SKM-1 (cell line): ENCODE results near the gene HP.
"Not testable (repeated sequence)": the region's sequence is repeated elsewhere in the genome, so short reads cannot be mapped to it uniquely, and the experiment has no call there.

ENCODE experiments used
- DNase-seq: peaks from one replicate; lab custom pipeline; 2025; ENCODE audit not compliant: unreplicated experiment; lab: John Stamatoyannopoulos, UW

The HP gene

DNA sequence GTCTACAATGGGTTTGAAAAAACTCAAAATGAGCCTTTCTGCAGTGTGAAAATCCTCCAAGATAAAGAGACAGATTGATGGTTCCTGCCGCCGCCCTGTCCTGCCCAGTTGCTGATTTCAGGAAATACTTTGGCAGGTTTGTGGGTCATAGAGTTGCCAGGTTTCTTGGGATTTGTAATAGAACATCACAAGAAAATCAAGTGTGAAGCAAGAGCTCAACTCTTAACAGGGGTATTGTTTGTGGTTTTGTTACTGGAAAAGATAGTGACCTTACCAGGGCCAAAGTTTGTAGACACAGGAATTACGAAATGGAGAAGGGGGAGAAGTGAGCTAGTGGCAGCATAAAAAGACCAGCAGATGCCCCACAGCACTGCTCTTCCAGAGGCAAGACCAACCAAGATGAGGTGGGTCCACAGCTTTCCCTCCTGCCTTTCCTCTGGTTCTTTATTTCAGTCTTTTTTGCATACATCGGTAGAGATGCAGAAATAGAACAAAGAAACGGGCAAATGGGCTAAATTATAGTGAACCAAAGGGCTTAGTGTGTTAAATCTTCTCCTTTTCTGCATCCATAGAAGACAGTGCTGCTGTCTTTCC is at the start of gene HP:
TSS of gene HP (plus strand) at position 252 of the 594 bp plus-strand sequence. CDS start at position 400, 148 bp downstream.
- peak; percentile 68 for DNase-seq

DNA sequence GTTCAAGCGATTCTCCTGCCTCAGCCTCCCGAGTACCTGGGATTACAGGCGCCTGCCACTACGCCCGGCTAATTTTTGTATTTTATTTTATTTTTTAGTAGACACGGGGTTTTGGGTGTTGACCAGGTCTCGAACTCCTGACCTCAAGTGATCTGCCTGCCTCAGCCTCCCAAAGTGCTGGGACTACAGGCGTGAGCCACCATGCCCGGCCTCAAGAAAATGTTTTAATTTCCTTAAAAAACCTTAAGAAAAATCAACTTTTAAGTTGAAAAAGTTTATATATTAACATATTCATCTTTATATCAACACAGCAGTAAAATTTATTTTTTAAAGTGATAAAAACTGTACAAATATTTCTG is 46.3 kb upstream of the HP start:
- not testable (repeated sequence) for DNase-seq

DNA sequence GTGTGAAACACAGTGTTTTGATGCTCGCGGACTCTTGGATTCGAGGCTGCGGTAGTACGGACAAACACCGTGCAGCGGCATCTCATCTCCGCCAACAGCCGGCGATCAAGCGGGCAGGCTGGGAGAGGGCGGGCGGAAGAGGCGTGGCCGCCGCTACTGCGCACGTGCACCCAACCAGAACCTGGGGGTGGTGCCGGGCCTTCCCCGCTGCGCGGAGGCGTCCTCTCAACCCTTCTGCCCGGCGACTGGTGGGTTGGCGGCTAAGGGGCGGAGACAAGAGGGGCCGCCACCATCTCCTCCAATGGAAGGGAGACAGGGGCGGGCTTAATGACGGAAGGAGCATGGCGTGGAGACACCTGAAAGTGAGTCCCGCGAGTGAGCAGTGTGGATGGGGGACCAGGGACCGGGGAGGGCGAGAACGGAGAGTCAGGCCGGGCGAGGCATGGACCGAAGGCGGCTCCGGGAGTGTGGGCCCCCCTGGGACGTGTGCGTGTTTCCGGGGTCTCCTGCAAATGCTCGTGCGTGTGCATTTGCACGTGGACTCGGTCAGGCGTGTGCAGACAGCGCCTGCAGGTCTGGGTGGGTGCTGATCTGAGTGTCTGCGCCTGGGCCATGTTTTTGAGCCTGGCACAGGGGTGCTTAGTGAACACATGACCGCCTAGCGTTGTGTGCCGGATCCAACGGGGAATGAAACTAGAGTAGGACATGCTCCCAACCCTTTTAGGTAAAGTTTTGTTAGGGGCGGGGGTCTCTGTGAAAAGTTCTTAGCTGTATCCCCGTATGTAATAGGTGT is 45.7 kb upstream of the HP start, which contains the start of gene DHODH:
TSS of gene DHODH (plus strand) at position 321 of the 793 bp plus-strand sequence. CDS start at position 342, 21 bp downstream.
- DNase-seq: peak; percentile 99

DNA sequence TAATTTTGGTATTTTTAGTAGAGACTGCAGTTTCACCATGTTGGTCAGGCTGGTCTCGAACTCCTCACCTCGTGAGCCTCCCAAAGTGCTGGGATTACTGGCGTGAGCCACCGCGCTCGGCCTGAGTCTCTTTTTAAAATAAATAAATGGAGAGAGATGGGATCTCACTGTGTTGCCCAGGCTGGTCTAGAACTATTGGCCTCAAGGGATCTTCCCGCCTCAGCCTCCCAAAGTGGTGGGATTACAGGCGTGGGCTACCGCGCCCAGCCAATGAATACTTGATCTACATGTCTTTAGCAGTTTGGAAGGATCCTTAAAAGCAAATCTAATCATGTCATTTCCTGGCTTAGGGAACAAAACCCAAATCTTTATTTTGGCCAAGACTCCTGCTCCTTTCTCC is 44.5 kb upstream of the HP start:
- DNase-seq: no peak

- no peak for DNase-seq
Observed at GRCh38 chr16:72012607-72013006, 41.7 kb upstream of the HP start.

DNA sequence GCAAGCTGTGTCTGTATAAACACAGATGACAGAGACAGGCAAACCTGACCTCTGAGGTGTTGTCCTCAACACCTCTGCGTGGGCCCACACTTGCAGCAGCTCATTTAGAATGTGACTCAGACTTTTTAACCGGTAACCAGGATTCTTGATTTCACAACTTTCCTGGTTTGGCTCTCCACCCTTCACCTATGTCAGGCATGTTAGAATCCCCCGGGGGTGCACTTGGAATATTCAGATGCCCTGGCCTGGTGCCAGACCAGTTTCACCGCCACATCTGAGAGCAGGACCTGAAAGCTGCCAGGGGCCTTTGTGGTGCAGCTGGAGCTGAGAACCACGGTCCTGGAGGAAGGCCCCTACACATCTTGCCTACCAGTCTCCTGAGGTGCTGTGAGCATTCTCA is 40.9 kb upstream of the HP start:
- no peak for DNase-seq

GRCh38 chr16:72013888-72014581 is 40.3 kb upstream of the HP start:
- DNase-seq: no peak

DNA sequence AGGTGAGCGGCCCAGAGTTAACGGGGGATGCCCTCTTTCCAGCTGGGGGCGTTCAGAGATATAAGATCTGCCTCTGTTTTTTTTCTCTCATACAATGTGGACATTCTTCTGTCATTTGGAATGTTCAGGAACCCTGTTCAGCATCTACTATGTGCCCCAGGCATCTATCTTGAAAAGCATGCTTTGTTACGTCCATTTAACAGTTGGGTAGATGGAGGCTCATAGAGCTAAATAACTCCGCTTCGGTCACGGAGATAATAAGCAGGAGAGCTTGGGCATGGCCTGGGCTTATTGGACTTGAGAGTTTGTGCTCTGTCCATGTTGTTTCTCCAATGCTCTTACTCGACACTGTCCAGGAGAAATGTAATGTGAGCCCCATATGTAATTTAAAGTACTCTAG is 39.6 kb upstream of the HP start:
- DNase-seq: no peak

DNA sequence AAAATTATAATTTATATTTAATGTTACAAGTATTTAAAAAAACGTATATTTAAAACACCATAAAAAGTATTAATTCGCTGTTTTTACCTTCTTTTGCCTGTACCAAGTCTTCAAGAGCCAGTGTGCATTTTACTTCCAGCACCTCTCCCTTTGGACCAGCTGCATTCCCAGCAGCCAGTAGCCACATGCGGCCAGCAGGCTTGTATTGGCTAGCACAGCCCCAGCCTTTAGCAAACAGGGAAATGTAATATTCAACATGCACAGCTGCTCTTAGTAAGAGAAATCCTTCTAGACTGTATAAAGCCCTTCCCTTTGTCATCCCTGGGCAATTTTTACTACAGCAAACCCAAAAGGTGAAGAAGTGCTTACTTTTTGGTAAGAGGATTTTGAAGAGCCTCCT is 39.2 kb upstream of the HP start:
- no peak for DNase-seq

GRCh38 chr16:72018470-72018869 is 35.8 kb upstream of the HP start:
- DNase-seq: no peak

GRCh38 chr16:72021043-72021442 is 33.3 kb upstream of the HP start:
- no peak for DNase-seq

DNA sequence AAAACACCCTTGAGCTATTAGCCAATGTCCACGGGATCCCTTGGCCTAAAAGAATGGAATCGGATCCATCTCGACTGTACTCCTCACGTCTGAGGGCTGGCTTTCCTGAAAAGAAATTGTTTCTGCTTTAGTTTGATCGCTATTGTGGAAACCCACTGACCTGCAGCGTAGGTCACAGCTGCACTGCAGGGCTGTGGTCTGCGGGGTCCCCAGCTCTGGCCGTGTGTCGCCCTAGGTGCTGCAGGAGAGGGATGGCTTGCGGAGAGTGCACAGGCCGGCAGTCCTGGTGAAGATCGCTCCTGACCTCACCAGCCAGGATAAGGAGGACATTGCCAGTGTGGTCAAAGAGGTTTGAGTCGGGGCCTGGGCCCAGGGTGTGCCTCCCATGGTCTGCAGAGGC is 32.2 kb upstream of the HP start:
- DNase-seq: no peak

DNA sequence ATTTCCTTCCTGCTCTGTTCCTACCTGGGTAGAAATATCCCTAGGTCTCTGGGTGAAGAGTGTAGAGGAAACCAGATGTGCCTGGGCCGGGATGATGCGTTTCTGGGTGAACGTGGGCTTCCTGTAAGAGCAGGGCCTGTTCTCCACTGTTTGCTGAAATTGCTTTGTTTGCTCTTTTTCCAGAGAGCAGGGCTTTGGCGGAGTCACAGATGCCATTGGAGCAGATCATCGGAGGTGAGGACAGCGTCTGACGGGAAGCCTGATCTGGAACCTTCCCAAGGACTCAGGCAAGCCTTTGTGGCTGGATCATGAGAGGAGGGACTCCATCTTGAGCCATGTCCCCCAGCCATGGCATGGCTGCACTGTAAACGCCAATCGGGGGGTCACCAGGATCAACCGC is 30.3 kb upstream of the HP start:
- no peak for DNase-seq

DNA sequence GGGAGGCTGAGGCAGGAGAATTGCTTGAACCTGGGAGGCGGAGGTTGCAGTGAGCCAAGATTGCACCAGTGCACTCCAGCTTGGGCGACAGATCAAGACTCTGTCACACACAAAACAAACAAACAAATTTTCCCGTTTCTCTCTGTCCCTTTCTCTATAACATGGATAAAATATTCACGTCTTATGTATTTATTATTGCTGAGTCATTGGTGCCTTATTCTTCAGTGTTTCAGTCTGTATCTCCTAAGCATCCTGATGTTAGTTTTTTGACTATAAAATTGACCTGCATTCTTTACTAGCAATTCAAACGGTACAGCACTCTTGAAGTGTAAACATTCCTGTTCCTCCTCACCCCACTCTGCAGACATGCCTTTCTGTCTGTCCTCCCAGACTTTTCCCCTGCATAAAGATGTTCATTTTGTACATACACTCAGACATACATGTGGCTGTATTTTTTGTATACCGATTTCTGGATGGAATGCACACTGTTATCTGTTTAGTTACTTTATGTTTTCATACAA is 29.4 kb upstream of the HP start:
- DNase-seq: no peak

DNA sequence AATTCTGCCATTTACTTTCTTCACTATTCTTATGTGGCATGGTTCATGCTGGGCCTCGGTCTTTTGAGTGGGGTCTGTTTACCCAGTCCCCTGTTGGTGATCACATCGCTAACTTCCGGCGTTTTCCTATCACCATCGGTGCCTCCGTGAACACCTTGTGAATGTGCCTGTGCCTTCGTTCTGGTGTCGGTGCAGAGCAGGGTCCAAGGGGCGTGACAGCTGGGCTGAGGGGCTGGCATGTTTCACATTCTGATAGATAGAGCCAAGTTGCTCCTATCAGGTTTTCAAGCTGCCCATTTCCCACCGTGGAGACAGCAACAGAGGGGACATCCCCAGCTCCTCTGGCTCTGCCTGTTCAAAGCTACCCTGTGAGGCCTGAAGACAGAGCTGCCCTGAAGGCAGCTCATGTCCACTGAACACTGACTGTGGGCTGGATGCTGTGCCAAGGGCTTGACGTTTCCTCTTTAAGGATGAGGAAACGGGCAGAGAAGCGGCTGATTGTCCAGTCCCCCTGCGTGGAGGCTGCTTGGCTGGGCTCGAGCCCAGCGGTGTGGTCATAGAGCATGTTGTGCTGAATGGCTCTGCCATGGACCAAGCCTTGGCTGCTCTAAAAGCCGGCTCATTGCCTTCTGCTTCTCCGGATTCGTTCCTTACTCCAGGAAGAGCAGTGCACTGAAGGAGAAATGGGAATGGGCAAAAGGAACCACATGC is 28.7 kb upstream of the HP start:
- no peak for DNase-seq

DNA sequence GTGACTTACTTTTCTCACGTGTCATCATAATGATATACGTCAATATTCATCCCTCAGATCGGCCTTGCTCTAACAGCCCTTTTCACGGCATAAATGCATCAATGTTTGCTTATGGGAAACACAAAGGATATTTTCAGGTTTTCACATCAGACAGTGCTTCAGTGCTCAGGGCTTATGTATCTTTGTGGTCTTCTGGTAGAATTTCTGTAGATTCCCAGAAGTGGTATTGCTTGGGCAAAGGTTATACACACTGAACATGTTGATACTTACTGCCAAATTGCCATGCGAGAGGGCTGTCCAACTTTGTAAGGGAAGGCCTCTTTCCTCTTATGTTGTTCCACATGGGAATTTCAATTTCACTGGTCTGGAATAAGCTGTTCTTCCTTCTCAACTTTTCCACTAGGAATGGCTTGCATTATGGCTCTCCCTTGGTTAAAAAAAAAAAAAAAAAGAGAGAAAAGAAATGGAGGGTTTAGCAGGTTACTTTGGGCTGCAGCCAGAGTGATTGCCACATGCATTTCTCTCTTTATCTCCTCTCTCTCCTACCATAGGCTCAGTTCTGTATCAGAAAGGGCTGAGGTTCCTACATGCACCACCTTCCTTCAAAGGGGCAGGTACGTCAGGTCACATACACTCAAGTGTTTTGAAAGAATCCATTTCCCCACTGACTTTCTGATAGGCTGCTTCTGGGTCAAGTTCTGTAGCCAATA is 26.5 kb upstream of the HP start:
- no peak for DNase-seq

- no peak for DNase-seq
Observed at GRCh38 chr16:72029567-72030271, 24.6 kb upstream of the HP start.

- no peak for DNase-seq
Observed at GRCh38 chr16:72033437-72033836, 20.9 kb upstream of the HP start.

DNA sequence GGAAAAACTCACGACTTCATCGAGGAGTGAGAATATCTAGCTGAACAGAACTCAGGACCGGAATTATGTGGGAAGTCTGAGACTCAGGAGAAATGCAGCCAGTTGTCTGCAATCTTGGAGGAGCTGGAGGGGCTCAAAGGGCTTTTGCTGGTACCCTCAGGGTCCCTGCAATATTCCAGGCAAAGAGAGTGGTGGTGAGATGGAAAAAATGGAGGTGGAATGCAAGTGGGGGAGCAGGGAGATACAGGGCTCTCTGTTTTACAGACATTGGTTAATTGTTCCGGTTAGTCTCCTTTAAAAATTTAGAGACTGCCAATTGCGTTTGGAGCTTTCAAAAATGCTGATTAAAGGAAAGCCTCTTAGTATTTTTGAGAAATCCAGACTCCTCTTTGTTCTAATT is 18.2 kb upstream of the HP start:
- no peak for DNase-seq

DNA sequence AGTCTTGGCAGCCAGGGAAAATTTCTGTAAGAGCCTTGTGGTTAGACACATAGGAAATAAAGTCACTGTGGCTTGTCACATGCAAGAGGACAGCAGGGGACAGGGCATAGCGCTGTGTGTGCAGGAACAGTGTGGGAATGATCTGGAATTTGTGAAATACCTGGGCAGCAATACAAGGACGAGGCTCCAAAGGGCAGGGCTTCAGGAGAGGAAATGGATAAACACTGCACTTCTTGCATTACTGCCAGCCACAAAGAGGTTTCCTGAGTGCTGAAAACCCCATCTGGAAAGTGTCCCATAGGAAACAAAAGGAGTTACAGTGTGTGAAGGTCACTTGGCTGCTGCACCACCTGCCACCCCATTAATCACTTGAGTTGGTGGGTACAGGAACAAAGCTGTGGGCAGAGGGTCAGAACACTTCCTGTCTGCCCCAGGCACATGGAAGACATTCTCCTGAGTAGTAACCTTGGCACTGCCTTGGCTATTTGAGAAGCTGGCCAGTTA is 12.1 kb upstream of the HP start:
- no peak for DNase-seq
